Measurements from ENCODE around the gene ATG5.

DNA sequence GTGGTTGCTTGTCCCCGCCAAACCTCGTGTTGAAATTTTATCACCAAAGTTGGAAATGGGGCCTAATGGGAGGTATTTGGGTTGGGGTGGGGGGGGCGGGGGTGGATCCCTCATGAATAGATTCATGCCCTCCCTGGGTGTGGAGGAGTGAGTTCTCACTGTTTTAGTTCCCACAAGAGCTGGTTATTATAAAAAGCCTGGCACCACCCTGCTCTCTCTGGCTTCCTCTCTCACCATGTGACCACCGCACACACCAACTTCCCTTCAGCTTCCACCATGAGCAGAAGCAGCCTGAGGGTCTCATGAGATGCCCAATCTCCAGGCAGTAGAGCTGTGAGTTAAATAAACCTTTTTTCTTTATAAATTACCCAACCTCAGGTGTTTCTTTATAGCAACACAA is 128.1 kb downstream of the ATG5 start:
- TF ChIP-seq, protein P1, sequence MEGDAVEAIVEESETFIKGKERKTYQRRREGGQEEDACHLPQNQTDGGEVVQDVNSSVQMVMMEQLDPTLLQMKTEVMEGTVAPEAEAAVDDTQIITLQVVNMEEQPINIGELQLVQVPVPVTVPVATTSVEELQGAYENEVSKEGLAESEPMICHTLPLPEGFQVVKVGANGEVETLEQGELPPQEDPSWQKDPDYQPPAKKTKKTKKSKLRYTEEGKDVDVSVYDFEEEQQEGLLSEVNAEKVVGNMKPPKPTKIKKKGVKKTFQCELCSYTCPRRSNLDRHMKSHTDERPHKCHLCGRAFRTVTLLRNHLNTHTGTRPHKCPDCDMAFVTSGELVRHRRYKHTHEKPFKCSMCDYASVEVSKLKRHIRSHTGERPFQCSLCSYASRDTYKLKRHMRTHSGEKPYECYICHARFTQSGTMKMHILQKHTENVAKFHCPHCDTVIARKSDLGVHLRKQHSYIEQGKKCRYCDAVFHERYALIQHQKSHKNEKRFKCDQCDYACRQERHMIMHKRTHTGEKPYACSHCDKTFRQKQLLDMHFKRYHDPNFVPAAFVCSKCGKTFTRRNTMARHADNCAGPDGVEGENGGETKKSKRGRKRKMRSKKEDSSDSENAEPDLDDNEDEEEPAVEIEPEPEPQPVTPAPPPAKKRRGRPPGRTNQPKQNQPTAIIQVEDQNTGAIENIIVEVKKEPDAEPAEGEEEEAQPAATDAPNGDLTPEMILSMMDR (IDR thresholded peaks at IDR 0.05) = no peak
- no peak for TF ChIP-seq POLR2A (IDR thresholded peaks at IDR 0.05)

Data from heart left ventricle (tissue), 13 donors.